Stimulated activated CD8-positive, alpha-beta memory T cell treated with anti-CD3 and anti-CD28 coated beads, Interleukin-4, amount 100 ng/mL, for 1 hour (primary cell): Measurements from ENCODE around the gene FLOT1.
"Not testable (repeated sequence)": the region's sequence is repeated elsewhere in the genome, so short reads cannot be mapped to it uniquely, and the experiment has no call there.

Source experiments
- DNase-seq, 2 donors: peaks; one replicate each; pipeline ENCODE4 v3.0.0-alpha.2; 2020; ENCODE audit warnings: low read depth in 2 of 2, low spot score in 1 of 2

Gene FLOT1

DNA sequence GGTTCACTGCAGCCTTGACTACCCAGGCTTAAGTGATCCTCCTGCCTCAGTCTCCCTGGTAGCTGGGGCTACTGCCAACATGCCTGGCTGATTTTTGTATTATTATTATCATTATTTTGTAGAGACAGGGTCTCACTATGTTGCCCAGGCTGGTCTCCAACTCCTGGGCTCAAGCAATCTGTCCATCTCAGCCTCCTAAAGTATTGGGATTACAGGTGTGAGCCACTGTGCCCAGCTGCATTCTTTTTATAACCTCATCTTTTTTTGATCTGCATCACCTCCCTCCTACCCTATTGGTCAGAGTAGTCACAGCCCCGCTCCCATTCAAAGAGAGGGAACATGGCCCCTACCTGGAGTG is 25.4 kb upstream of the FLOT1 start:
- DNase-seq: no peak

DNA sequence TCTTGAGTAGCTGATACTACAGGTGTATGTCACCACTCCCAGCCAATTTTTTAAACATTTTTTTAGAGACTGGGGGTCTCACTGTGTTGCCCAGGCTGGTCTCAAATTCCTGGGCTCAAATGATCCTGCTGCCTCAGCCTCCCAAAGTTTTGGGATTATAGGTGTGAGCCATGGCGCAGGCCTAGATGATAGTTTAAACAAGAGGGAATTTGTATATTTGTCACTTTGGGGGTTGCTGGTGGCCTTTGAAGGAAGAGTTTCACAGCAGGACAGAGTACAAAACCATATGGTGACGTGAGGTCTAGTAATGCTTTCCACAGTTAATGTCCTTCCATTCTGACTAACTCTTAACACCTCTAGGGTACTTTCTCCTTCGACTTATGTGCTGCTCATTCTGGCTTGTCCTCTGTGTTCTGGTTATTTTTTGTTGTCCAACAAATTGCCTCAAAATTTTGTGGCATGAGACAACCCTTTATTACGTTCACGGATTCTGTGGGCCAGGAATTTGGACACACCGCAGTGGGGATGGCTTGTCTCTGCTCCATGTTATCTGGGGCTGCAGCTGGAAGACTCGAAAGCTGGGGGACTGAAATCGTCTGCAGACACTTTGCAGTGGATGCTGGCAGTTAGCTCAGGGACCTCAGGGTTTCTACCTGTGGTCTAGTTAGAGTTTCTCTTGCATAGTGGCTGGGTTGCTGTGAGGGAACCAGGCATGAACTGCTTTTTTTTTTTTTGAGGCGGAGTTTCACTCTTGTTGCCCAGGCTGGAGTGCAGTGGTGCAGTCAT is 24.9 kb upstream of the FLOT1 start:
- no peak for DNase-seq

- DNase-seq: no peak
These were observed 24.1 kb upstream of the FLOT1 start for GRCh38 chr6:30766461-30767157.

DNA sequence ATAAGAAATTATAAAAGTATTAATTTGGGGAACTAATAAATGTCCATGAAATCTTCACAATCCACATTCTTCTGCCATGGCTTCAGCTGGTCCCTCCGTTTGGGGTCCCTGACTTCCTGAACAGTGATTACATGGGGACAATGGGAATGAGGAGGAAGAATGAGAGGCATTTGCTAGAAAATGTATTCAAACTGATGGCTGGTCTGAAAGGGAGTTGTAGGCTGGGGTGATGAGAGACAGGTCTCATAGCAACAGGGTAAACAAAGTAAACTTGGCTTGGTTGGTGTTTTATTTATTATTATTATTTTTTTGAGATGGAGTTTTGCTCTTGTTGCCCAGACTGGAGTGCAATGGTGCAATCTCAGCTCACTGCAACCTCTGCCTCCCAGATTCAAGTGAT is 23.0 kb upstream of the FLOT1 start:
- not testable (repeated sequence) for DNase-seq

- not testable (repeated sequence) for DNase-seq
These were observed 22.1 kb upstream of the FLOT1 start for GRCh38 chr6:30764490-30765043.

DNA sequence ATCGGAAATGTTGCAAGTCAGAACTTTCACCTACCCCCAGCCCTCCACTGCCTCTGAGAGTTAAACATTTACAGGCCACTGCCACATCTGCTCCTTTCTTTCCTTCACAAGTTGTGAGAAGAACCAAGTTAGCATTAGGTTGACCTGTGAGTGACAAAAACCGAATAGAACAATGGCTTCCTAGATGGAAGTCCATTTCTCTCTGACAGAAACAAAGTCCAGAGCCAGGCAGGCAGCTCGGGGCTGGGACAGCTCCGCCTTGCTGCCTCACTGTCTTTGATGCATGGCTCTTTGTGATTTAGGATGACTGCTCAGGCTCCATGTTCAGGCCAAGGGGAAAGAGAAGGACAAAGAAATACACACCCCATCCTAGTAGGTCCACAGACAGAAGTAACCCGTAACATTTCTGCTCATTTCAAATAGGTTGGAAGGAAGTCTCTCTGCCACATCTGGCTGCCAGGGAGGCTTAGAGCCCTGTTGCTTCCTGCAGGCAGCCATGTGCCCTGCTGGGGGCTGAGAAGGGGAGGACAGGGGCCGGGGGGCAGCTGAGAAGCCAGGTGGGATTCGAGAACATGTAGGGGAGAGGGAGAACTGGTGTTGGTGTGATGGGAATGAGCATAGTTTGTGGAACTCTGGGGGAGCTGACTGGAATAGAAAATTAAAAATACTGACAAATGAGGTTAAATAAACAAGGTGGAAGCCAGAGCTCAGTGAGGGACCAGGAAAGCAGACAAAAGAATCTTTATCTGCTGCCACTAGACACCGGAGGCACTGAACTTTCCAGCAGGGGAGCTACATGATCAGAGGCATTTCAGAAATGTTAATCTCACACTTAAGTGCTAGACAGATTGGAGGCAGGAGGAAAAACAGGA is 21.4 kb upstream of the FLOT1 start:
- DNase-seq: no peak

GRCh38 chr6:30763155-30763617 is 20.7 kb upstream of the FLOT1 start:
- DNase-seq: no peak

DNA sequence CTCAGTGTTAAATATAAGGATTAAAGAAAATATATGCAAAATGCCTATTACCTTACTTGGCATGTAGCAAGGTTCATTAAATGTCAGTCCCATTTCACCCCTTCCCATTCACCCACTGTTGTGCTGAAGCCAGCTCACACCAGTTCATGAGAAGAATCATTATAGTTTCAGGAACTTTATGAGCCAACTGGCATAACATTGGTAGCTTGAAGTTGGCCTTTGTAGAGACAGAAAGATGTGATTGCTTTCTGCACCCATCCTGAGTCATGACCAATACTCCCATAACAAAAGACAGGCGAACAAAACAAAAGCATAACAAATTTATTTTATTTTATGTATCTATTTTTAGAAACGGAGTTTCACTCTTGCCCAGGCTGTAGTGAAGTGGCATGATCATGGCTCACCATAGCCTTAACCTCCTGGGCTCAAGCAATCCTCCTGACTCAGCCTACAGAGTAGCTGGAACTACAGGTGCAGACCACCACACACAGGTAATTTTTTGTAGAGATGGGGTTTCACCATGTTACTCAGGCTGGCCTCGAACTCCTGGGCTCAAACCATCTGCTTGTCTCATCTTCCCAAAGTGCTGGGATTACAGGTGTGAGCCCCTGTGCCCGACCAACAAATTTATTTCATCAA is 19.4 kb upstream of the FLOT1 start:
- no peak for DNase-seq

DNA sequence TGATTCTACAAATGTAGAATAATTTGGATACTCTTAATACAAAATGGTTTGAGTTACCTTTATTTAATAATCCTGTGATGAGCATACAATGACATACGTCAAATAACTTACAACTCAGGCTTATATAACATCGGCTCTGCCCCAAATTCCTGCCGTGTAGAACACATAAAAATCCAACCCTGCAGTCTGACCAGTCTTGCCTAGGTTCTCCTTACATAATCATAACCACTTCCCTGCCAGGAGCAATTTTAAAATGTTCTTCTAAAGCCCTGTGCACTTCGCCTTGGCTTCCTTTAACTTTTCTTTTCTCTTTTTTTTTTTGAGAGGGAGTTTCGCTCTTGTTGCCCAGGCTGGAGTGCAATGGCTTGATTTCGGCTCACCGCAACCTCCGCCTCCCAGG is 18.1 kb upstream of the FLOT1 start:
- no peak for DNase-seq

GRCh38 chr6:30759575-30760239 is 17.2 kb upstream of the FLOT1 start:
- DNase-seq: no peak

GRCh38 chr6:30757261-30757904 is 14.9 kb upstream of the FLOT1 start:
- no peak for DNase-seq

- DNase-seq: not testable (repeated sequence)
These were observed 14.0 kb upstream of the FLOT1 start for GRCh38 chr6:30756405-30757003.

DNA sequence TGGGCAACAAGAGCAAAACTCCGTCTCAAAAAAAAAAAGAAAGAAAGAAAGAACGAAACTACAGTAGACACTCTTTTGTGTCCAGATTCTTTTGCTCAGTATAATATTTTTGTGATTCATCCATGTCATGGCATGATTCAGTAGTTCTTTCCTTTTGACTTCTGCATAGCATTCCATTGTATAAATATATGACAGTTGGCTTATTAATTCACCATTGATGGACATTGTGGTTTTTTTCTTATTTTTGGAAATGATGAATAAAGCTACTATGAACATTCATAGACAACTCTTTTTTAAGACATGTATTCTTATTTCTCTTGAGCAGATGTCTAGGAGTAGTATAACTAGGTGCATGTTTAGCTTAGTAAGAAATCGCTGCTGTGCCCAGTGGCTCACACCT is 12.1 kb upstream of the FLOT1 start:
- DNase-seq: no peak

GRCh38 chr6:30752157-30752927 is 9.9 kb upstream of the FLOT1 start:
- DNase-seq: no peak

- no peak for DNase-seq
These were observed 7.8 kb upstream of the FLOT1 start for GRCh38 chr6:30750379-30750668.

- no peak for DNase-seq
These were observed 7.3 kb upstream of the FLOT1 start for GRCh38 chr6:30749554-30750378.

DNA sequence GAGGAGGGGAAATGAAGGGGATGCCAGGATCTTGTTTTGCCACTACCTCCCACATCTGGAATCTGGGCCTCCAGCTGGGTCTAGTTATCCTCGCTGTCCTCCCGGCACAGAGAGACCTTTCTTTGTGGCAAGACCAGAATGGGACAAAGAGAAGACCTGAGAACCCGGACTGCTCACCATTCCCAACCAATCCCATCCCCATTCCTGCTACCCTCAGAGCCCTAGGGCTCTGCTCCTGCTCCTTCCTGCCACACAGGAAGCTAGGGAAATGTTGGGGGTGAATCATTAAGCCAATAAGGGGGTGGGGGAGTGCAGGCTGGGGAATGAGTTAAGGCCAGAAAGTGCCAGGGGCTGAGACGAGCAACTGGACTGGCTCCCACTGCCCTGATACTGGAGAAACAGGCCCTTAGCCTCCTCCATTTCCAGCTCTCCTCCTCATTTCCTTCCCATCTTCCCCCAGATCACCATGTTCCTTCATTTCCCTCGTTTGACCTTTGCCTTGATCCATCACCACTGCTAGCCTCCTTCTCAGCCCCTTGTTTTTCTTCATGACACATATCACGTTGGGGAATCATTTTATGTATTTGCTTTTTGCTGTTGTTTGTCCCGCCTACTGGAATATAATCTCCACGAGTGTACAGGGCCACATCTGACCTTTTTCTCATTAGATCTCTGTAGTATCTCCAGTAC is 6.5 kb upstream of the FLOT1 start:
- no peak for DNase-seq
